GM23338 (cell line): ENCODE measurements around the gene DENND6A.

Source experiments
- CREB1 ChIP-seq: fragments of 250-450 bp; sonication (Bioruptor Pico); IDR thresholded peaks from 2 replicates; pipeline ENCODE4 v1.5.0; 2020; ENCODE audit warnings: low read depth, mild to moderate bottlenecking, moderate library complexity
- EZH2 ChIP-seq: fragments of 200-600 bp; sonication (generic); IDR thresholded peaks from one replicate; pipeline ENCODE4 v1.8.0; 2017; ENCODE audit warnings: antibody characterized with exemption, mild to moderate bottlenecking, low read depth; ENCODE audit not compliant: unreplicated experiment
- EZH2phosphoT487 ChIP-seq: fragments of 200-600 bp; sonication (generic); IDR thresholded peaks from one replicate; pipeline ENCODE4 v1.8.1; 2018; ENCODE audit warnings: antibody characterized with exemption; ENCODE audit not compliant: unreplicated experiment
- JUNB ChIP-seq: IDR thresholded peaks from one replicate; pipeline ENCODE4 v1.6.1; 2016; ENCODE audit warnings: antibody characterized with exemption; ENCODE audit not compliant: unreplicated experiment
- POLR2AphosphoS5 ChIP-seq: IDR thresholded peaks from 2 replicates; pipeline ENCODE4 v1.6.1; 2016; ENCODE audit warnings: antibody characterized with exemption, low read depth
- STAT1 ChIP-seq: IDR thresholded peaks from one replicate; pipeline ENCODE4 v1.6.1; 2016; ENCODE audit warnings: antibody characterized with exemption; ENCODE audit not compliant: unreplicated experiment
- TF ChIP-seq, protein P1 (sequence below), 2 experiments: fragments of 200-600 bp in 1 of 2; sonication (generic) in 1 of 2; conservative IDR thresholded peaks; 2 replicates each; pipeline versions ENCODE4 v1.5.1 to v1.6.1; 2016 to 2017; ENCODE audit warnings: antibody characterized with exemption in 2 of 2, low read depth in 2 of 2, mild to moderate bottlenecking in 2 of 2, moderate library complexity in 1 of 2

GRCh38 chr3:57658536-57658935, 34.3 kb downstream of the DENND6A start:
- TF ChIP-seq, protein P1, sequence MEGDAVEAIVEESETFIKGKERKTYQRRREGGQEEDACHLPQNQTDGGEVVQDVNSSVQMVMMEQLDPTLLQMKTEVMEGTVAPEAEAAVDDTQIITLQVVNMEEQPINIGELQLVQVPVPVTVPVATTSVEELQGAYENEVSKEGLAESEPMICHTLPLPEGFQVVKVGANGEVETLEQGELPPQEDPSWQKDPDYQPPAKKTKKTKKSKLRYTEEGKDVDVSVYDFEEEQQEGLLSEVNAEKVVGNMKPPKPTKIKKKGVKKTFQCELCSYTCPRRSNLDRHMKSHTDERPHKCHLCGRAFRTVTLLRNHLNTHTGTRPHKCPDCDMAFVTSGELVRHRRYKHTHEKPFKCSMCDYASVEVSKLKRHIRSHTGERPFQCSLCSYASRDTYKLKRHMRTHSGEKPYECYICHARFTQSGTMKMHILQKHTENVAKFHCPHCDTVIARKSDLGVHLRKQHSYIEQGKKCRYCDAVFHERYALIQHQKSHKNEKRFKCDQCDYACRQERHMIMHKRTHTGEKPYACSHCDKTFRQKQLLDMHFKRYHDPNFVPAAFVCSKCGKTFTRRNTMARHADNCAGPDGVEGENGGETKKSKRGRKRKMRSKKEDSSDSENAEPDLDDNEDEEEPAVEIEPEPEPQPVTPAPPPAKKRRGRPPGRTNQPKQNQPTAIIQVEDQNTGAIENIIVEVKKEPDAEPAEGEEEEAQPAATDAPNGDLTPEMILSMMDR (conservative IDR thresholded peaks at IDR 0.05; ENCODE audit: low read depth in 2 of 2): no peak
- TF ChIP-seq POLR2AphosphoS5 (no peak), JUNB (no peak), CREB1 (CRISPR knock-in tag) (no peak), EZH2phosphoT487 (no peak), STAT1 (no peak), EZH2 (no peak)
